Esophagus squamous epithelium (tissue), 5 donors: ENCODE data around the gene LDLRAD3. TPM values are rescaled to one million over a fixed set of nuclear protein-coding genes. Genes with fewer than 3 reads are reported as not detected.

Experiments used
- DNase-seq: peaks from one replicate; lab custom pipeline; 2025; lab: John Stamatoyannopoulos, UW
- H3K27ac ChIP-seq, 4 donors: fragments of 200-600 bp; sonication (generic); one replicate each; pipeline ENCODE4 v1.5.1; 2016 to 2019; ENCODE audit warnings: mild to moderate bottlenecking in 1 of 4
- H3K27me3 ChIP-seq, 4 donors: fragments of 200-600 bp; sonication (generic); 1 replicate in 3 of 4; 2 replicates in 1 of 4; pipeline versions ENCODE4 v1.5.1 to v1.6.0; 2017 to 2021; ENCODE audit warnings: antibody characterized with exemption in 1 of 4
- H3K36me3 ChIP-seq, 3 donors: fragments of 200-600 bp; sonication (generic); one replicate each; pipeline ENCODE4 v1.5.1; 2016 to 2019
- H3K4me1 ChIP-seq, 3 donors: fragments of 200-600 bp; sonication (generic); one replicate each; pipeline ENCODE4 v1.5.1; 2017 to 2019
- H3K4me3 ChIP-seq, 4 donors: fragments of 200-600 bp; sonication (generic); 1 replicate in 3 of 4; 2 replicates in 1 of 4; pipeline ENCODE4 v1.5.1; 2016 to 2019; ENCODE audit warnings: mild to moderate bottlenecking in 2 of 4, moderate library complexity in 1 of 4
- H3K9me3 ChIP-seq, 3 donors: fragments of 200-600 bp; sonication (generic); one replicate each; pipeline ENCODE4 v1.5.1; 2016 to 2019
- CTCF ChIP-seq, 6 experiments: fragments of 450-650 bp in 4 of 6; fragments of 200-600 bp in 2 of 6; sonication (generic) in 2 of 6; IDR thresholded peaks; one replicate each; pipeline ENCODE4 v1.5.1; 2016 to 2019; ENCODE audit warnings: antibody characterized with exemption in 6 of 6, mild to moderate bottlenecking in 4 of 6, moderate library complexity in 4 of 6
- POLR2A ChIP-seq, 4 donors: fragments of 450-650 bp; IDR thresholded peaks; one replicate each; pipeline ENCODE4 v1.6.1; 2017; ENCODE audit warnings: antibody characterized with exemption in 4 of 4, mild to moderate bottlenecking in 4 of 4, moderate library complexity in 3 of 4
- WGBS, 2 donors: methylation state at CpG; one replicate each; pipeline ENCODE4 v1.1.5; 2018; 5-methylcytosine and 5-hydroxymethylcytosine counted together
- intact Hi-C: fragments of 100-400 bp; cut with DNase I; formaldehyde crosslinking; loops from one replicate; pipeline ENCODE4 v1.15.0; 2022
- total RNA-seq, 4 donors: library from RNA; depleted of rRNA; stranded (reverse); fragments of >200 nt; gene quantifications; one replicate each; pipeline ENCODE4 v1.1.0, GENCODE V29; 2016
- donor health status: DM: yes; HTN: yes; CAD: no.

Gene LDLRAD3
- total RNA-seq, 4 donors from 2014 or later, result 5.0 to 16.8 (median 8.2) TPM

GRCh38 chr11:35976434-35976833 lies 32.6 kb downstream of the LDLRAD3 start:
- WGBS, 2 donors, result 92 to 97% methylated on average over 6 of the region's 6 CpGs

GRCh38 chr11:35978183-35978582 lies 34.3 kb downstream of the LDLRAD3 start:
- H3K27me3 ChIP-seq, result no peaks in the 10 kb centered on the region
- no peak overlapping the region for H3K27ac ChIP-seq
- intact Hi-C loops, result no loop called here
- 48 to 58% methylated on average over 6 of the region's 6 CpGs for WGBS, 2 donors
- peaks cover 0 to 9% (median 0%) of the 10 kb centered on the region in 3 donors for H3K36me3 ChIP-seq
- peaks cover 0 to 8% (median 0%) of the 10 kb centered on the region in 3 donors for H3K9me3 ChIP-seq
- DNase-seq, result no peak
- H3K4me1 ChIP-seq, result peaks cover 0 to 22% (median 11%) of the 10 kb centered on the region in 3 donors
- H3K4me3 ChIP-seq, result no peak overlapping the region
- TF ChIP-seq CTCF (IDR thresholded peaks at IDR 0.05) (no peak), POLR2A (IDR thresholded peaks at IDR 0.05) (no peak)

More at GRCh38 chr11:35976434-35976833, 32.6 kb downstream of the LDLRAD3 start:
- Histone ChIP-seq H3K36me3 (peaks cover 0 to 9% (median 0%) of the 10 kb centered on the region in 3 donors), H3K27ac (no peak overlapping the region), H3K27me3 (no peaks in the 10 kb centered on the region), H3K9me3 (peaks cover 0 to 8% (median 0%) of the 10 kb centered on the region in 3 donors), H3K4me3 (no peak overlapping the region), H3K4me1 (peaks cover 0 to 8% (median 0%) of the 10 kb centered on the region in 3 donors)
- intact Hi-C loops, result no loop called here
- no peak for DNase-seq
- TF ChIP-seq POLR2A (IDR thresholded peaks at IDR 0.05), result no peak
- TF ChIP-seq CTCF (IDR thresholded peaks at IDR 0.05), result no peak

GRCh38 chr11:35978891-35979290 lies 35.0 kb downstream of the LDLRAD3 start:
- no peak overlapping the region for H3K27ac ChIP-seq
- intact Hi-C loops, result no loop called here
- 60 to 72% methylated on average over 3 to 4 of the region's 4 CpGs for WGBS, 2 donors

GRCh38 chr11:35980686-35981390 lies 37.0 kb downstream of the LDLRAD3 start:
- Histone ChIP-seq H3K9me3 (no peaks in the 10 kb centered on the region), H3K4me3 (no peak overlapping the region), H3K36me3 (no peaks in the 10 kb centered on the region), H3K4me1 (peaks cover 0 to 25% (median 14%) of the 10 kb centered on the region in 3 donors), H3K27ac (peak overlapping the region in 3 of 4 donors; percentile 10 to 60 (median 19)), H3K27me3 (no peaks in the 10 kb centered on the region)
- intact Hi-C loops, result no loop called here
- TF ChIP-seq CTCF (IDR thresholded peaks at IDR 0.05) (no peak), POLR2A (IDR thresholded peaks at IDR 0.05) (no peak)
- no peak for DNase-seq
- 47 to 64% methylated on average over 5 to 6 of the region's 9 CpGs for WGBS, 2 donors

More at GRCh38 chr11:35978891-35979290, 35.0 kb downstream of the LDLRAD3 start:
- Histone ChIP-seq H3K9me3 (peaks cover 0 to 8% (median 0%) of the 10 kb centered on the region in 3 donors), H3K27me3 (no peaks in the 10 kb centered on the region), H3K4me1 (peaks cover 0 to 25% (median 11%) of the 10 kb centered on the region in 3 donors), H3K4me3 (no peak overlapping the region), H3K36me3 (peaks cover 0 to 9% (median 0%) of the 10 kb centered on the region in 3 donors)
- no peak for TF ChIP-seq POLR2A (IDR thresholded peaks at IDR 0.05)
- TF ChIP-seq CTCF (IDR thresholded peaks at IDR 0.05), result no peak
- DNase-seq, result no peak

GRCh38 chr11:35981581-35981980 lies 37.7 kb downstream of the LDLRAD3 start:
- intact Hi-C loops, result no loop called here
- Histone ChIP-seq H3K27me3 (no peaks in the 10 kb centered on the region), H3K27ac (peak overlapping the region in 3 of 4 donors; percentile 10 to 60 (median 19)), H3K4me1 (peaks cover 0 to 25% (median 14%) of the 10 kb centered on the region in 3 donors), H3K9me3 (no peaks in the 10 kb centered on the region), H3K4me3 (no peak overlapping the region), H3K36me3 (no peaks in the 10 kb centered on the region)
- WGBS, 2 donors, result 39 to 65% methylated on average over 7 of the region's 7 CpGs
- TF ChIP-seq CTCF (IDR thresholded peaks at IDR 0.05) (no peak), POLR2A (IDR thresholded peaks at IDR 0.05) (no peak)
- no peak for DNase-seq
